Fibroblast of mammary gland (primary cell): ENCODE results near the gene EPO.
"Not testable (repeated sequence)": the region's sequence is repeated elsewhere in the genome, so short reads cannot be mapped to it uniquely, and the experiment has no call there.

Experiments
- DNase-seq: peaks from one replicate; pipeline ENCODE4 v3.0.0-alpha.2; 2010; ENCODE audit warnings: low read depth
- H3K4me3 ChIP-seq: 2 replicates; pipeline ENCODE4 v1.5.1; 2011; ENCODE audit warnings: low read depth, mild to moderate bottlenecking, low read length, moderate library complexity; ENCODE audit not compliant: control insufficient read depth
- CTCF ChIP-seq: conservative IDR thresholded peaks from 2 replicates; pipeline ENCODE4 v1.5.1; 2011; ENCODE audit warnings: low read depth, low read length, inconsistent platforms; ENCODE audit not compliant: control insufficient read depth, insufficient read depth

The EPO gene

DNA sequence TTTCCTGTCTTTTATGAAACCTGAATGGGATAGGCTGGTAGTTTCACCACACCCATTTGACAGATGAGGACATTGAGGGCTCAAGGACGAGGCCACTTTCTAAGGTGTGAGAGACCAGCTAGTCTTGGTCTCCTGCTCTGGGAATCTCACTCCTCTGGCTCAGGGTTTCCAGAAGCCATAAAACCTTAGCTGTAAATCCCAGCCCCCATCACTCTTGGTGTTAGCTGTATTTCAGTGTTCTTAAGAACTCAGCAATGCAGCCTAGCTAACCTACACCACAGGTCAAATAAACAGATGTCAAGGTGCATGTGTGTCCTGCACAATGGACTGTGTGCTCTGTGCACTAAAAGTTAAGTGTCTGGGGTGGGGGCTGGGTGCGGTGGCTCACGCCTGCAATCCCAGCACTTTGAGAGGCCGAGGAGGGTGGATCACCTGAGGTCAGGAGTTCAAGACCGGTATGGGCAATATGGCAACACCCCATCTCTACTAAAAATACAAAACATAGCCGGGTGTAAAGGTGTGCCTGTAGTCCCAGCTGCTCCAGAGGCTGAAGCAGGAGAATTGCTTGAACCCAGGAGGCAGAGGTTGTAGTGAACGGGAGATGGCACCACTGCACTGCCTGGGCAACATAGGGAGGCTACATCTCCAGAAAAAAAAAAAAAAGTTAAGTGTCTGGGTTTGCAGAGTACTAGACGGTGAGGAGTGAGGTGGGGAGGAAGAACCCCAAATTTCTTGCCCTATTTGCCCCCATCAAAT is 567 bp upstream of the EPO start:
- H3K4me3 ChIP-seq: no peak overlapping the region
- TF ChIP-seq CTCF: peak; percentile 37
- peak; percentile 44 for DNase-seq

GRCh38 chr7:100720671-100721504 is 620 bp downstream of the EPO start:
- DNase-seq: no peak
- no peak for TF ChIP-seq CTCF
- H3K4me3 ChIP-seq: no peak overlapping the region

DNA sequence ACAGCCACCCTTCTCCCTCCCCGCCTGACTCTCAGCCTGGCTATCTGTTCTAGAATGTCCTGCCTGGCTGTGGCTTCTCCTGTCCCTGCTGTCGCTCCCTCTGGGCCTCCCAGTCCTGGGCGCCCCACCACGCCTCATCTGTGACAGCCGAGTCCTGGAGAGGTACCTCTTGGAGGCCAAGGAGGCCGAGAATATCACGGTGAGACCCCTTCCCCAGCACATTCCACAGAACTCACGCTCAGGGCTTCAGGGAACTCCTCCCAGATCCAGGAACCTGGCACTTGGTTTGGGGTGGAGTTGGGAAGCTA is 1.2 kb downstream of the EPO start:
- TF ChIP-seq CTCF: no peak
- DNase-seq: no peak
- H3K4me3 ChIP-seq: no peak overlapping the region

- no peak for TF ChIP-seq CTCF
- H3K4me3 ChIP-seq: no peak overlapping the region
- no peak for DNase-seq
These were observed 2.4 kb downstream of the EPO start for GRCh38 chr7:100722480-100723212.

DNA sequence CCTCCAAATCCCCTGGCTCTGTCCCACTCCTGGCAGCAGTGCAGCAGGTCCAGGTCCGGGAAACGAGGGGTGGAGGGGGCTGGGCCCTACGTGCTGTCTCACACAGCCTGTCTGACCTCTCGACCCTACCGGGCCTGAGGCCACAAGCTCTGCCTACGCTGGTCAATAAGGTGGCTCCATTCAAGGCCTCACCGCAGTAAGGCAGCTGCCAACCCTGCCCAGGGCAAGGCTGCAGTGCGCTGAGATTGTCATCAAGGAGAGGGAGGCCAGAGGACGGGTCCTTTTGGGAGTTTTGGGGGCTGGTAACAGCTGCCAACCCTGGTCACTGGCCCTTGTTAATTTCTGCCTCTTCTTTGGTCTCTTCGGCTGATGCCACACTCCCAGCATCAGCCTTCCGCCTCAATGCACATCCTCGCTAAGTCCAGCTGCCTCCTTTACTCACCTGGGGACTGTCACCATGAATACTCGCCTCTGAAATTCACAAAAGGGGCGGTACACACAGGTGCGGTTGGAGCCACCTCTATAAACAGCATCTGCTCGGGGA is 3.5 kb downstream of the EPO start:
- TF ChIP-seq CTCF: no peak
- no peak overlapping the region for H3K4me3 ChIP-seq
- no peak for DNase-seq

- not testable (repeated sequence) for H3K4me3 ChIP-seq, DNase-seq
These were observed 4.1 kb downstream of the EPO start for GRCh38 chr7:100724364-100724763.
